CD8-positive, alpha-beta memory T cell (primary cell): Measurements from ENCODE around the gene PKHD1. TPM values are rescaled to one million over a fixed set of nuclear protein-coding genes. Genes with fewer than 3 reads are reported as not detected.
"Not testable (repeated sequence)": the region's sequence is repeated elsewhere in the genome, so short reads cannot be mapped to it uniquely, and the experiment has no call there.

Source experiments
- CTCF ChIA-PET: fragments of 350-600 bp; sonication (Branson Sonifier 250); formaldehyde crosslinking; loops from one replicate; lab custom pipeline; 2021; ENCODE audit warnings: antibody characterized with exemption; lab: Charles Lee
- POLR2A ChIA-PET: fragments of 350-600 bp; sonication (Branson Sonifier 250); formaldehyde crosslinking; loops from one replicate; lab custom pipeline; 2021; ENCODE audit warnings: antibody characterized with exemption; lab: Charles Lee
- DNase-seq, 5 donors: peaks; one replicate each; pipeline versions ENCODE4 v3.0.0 to v3.0.0-alpha.2; 2020 to 2022; ENCODE audit warnings: mixed read lengths in 1 of 5
- H3K27ac ChIP-seq: one replicate; pipeline ENCODE4 v1.7.0; 2013; ENCODE audit warnings: low read depth, mild to moderate bottlenecking, low read length, moderate library complexity
- H3K27me3 ChIP-seq: 2 replicates; pipeline ENCODE4 v1.7.0; 2013; ENCODE audit warnings: low read length, mild to moderate bottlenecking; ENCODE audit not compliant: insufficient read depth, poor library complexity, severe bottlenecking
- H3K36me3 ChIP-seq: 2 replicates; pipeline ENCODE4 v1.7.0; 2013; ENCODE audit warnings: mild to moderate bottlenecking, low read length, moderate library complexity; ENCODE audit not compliant: insufficient read depth
- H3K4me1 ChIP-seq: 2 replicates; pipeline ENCODE4 v1.7.0; 2013; ENCODE audit warnings: mild to moderate bottlenecking, low read length, moderate library complexity; ENCODE audit not compliant: insufficient read depth
- H3K4me3 ChIP-seq: 2 replicates; pipeline ENCODE4 v1.7.0; 2013; ENCODE audit warnings: mild to moderate bottlenecking, low read length
- H3K9me3 ChIP-seq: 2 replicates; pipeline ENCODE4 v1.7.0; 2013; ENCODE audit warnings: mild to moderate bottlenecking, low read length
- H3K27ac Mint-ChIP-seq, 8 donors: one replicate each; pipeline ENCODE4 v1.8.0; 2020 to 2021; ENCODE audit warnings: mixed read lengths in 8 of 8, mild to moderate bottlenecking in 6 of 8, inconsistent platforms in 3 of 8, moderate library complexity in 3 of 8
- H3K27me3 Mint-ChIP-seq, 2 donors: one replicate each; pipeline ENCODE4 v1.8.0; 2020 to 2021; ENCODE audit warnings: mixed read lengths in 2 of 2, mild to moderate bottlenecking in 1 of 2, moderate library complexity in 1 of 2
- H3K36me3 Mint-ChIP-seq, 3 donors: one replicate each; pipeline ENCODE4 v1.8.0; 2020 to 2021; ENCODE audit warnings: mixed read lengths in 3 of 3, inconsistent platforms in 1 of 3, mild to moderate bottlenecking in 1 of 3
- H3K4me1 Mint-ChIP-seq, 3 donors: one replicate each; pipeline ENCODE4 v1.8.0; 2020 to 2021; ENCODE audit warnings: mixed read lengths in 3 of 3, inconsistent platforms in 1 of 3, mild to moderate bottlenecking in 1 of 3
- H3K4me3 Mint-ChIP-seq, 7 donors: one replicate each; pipeline ENCODE4 v1.8.0; 2020 to 2021; ENCODE audit warnings: mixed read lengths in 7 of 7, mild to moderate bottlenecking in 6 of 7, moderate library complexity in 4 of 7, inconsistent platforms in 2 of 7
- H3K9me3 Mint-ChIP-seq, 5 donors: one replicate each; pipeline ENCODE4 v1.8.0; 2020 to 2022; ENCODE audit warnings: mixed read lengths in 5 of 5, mild to moderate bottlenecking in 3 of 5, moderate library complexity in 2 of 5, inconsistent platforms in 1 of 5
- polyA plus RNA-seq: library from polyadenylated mRNA; unstranded; fragments of 300-500 nt; fragmentation: Illumina TruSeq; gene quantifications from one replicate; pipeline ENCODE4 v1.2.3, GENCODE V29; 2021
- total RNA-seq, 2 experiments: library from RNA; stranded (reverse); gene quantifications; one replicate each; pipeline ENCODE4 v1.2.3, GENCODE V29; 2021

PKHD1 gene
- total and polyA plus RNA-seq, 3 experiments from 2014 or later: not detected

GRCh38 chr6:51939695-51940094 lies 147.7 kb downstream of the PKHD1 start:
- H3K36me3 Mint-ChIP-seq, H3K4me3 ChIP-seq, H3K9me3 Mint-ChIP-seq, H3K9me3 ChIP-seq, H3K27ac ChIP-seq, H3K4me1 Mint-ChIP-seq, DNase-seq, H3K27me3 Mint-ChIP-seq, H3K36me3 ChIP-seq, POLR2A ChIA-PET, H3K27me3 ChIP-seq, H3K4me1 ChIP-seq, CTCF ChIA-PET, H3K4me3 Mint-ChIP-seq: not testable (repeated sequence)
- H3K27ac Mint-ChIP-seq: peak overlapping the region in 1 of 8 donors; percentile 61

- Histone ChIP-seq H3K27ac (no peak overlapping the region), H3K36me3 (no peaks in the 10 kb centered on the region), H3K9me3 (no peaks in the 10 kb centered on the region), H3K4me1 (no peaks in the 10 kb centered on the region), H3K4me3 (no peak overlapping the region), H3K27me3 (no peaks in the 10 kb centered on the region)
- POLR2A ChIA-PET: no interaction called here
- H3K27me3 Mint-ChIP-seq: no peaks in the 10 kb centered on the region
- H3K4me1 Mint-ChIP-seq: no peaks in the 10 kb centered on the region
- no peak for DNase-seq
- CTCF ChIA-PET: no interaction called here
- H3K9me3 Mint-ChIP-seq: peaks cover 0 to 3% (median 0%) of the 10 kb centered on the region in 5 donors
- no peak overlapping the region for H3K4me3 Mint-ChIP-seq
- peaks cover 0 to 1% (median 0%) of the 10 kb centered on the region in 3 donors for H3K36me3 Mint-ChIP-seq
- no peak overlapping the region for H3K27ac Mint-ChIP-seq
Observed at GRCh38 chr6:51936531-51937290, 150.7 kb downstream of the PKHD1 start.

DNA sequence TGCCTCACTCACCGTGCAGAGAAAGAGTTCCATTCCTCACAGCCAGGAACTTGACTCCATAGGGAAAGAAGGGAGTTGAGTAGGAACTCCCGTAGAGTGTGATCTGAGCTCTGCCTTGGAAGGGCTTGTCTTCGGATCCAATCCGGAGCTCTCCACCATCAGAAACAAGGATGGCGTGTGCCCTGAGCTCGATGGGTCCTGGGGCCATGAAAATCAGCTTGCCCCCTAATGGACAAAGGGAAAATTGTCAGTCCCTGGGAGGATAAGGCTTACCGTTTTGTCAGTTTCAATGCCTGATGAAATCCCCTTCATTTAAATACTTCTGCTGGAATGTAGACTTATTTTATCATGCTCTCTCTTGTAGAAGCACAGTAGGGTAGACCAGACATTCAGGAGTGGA lies 153.3 kb downstream of the PKHD1 start:
- H3K4me1 Mint-ChIP-seq: no peaks in the 10 kb centered on the region
- DNase-seq: no peak
- H3K4me3 Mint-ChIP-seq: no peak overlapping the region

GRCh38 chr6:51932956-51933355 lies 154.5 kb downstream of the PKHD1 start:
- H3K27me3 ChIP-seq: no peaks in the 10 kb centered on the region
- H3K27ac ChIP-seq: no peak overlapping the region
- H3K27ac Mint-ChIP-seq: no peak overlapping the region
- no peaks in the 10 kb centered on the region for H3K9me3 ChIP-seq
- DNase-seq: no peak
- H3K9me3 Mint-ChIP-seq: peaks cover 0 to 2% (median 0%) of the 10 kb centered on the region in 5 donors
- no peaks in the 10 kb centered on the region for H3K4me1 ChIP-seq
- CTCF ChIA-PET: no interaction called here
- no peaks in the 10 kb centered on the region for H3K4me1 Mint-ChIP-seq
- no peaks in the 10 kb centered on the region for H3K36me3 ChIP-seq
- H3K4me3 Mint-ChIP-seq: no peak overlapping the region
- no peaks in the 10 kb centered on the region for H3K36me3 Mint-ChIP-seq
- no peaks in the 10 kb centered on the region for H3K27me3 Mint-ChIP-seq
- no peak overlapping the region for H3K4me3 ChIP-seq
- POLR2A ChIA-PET: no interaction called here

More for the DNA sequence above, 153.3 kb downstream of the PKHD1 start:
- CTCF ChIA-PET: no interaction called here
- Histone ChIP-seq H3K4me3 (no peak overlapping the region), H3K9me3 (no peaks in the 10 kb centered on the region), H3K36me3 (no peaks in the 10 kb centered on the region), H3K27ac (no peak overlapping the region), H3K27me3 (no peaks in the 10 kb centered on the region), H3K4me1 (no peaks in the 10 kb centered on the region)
- no peak overlapping the region for H3K27ac Mint-ChIP-seq
- H3K9me3 Mint-ChIP-seq: peaks cover 0 to 2% (median 0%) of the 10 kb centered on the region in 5 donors
- POLR2A ChIA-PET: no interaction called here
- H3K36me3 Mint-ChIP-seq: no peaks in the 10 kb centered on the region
- H3K27me3 Mint-ChIP-seq: no peaks in the 10 kb centered on the region

- Histone ChIP-seq H3K27ac (no peak overlapping the region), H3K4me1 (no peaks in the 10 kb centered on the region), H3K9me3 (no peaks in the 10 kb centered on the region), H3K4me3 (no peak overlapping the region), H3K27me3 (no peaks in the 10 kb centered on the region), H3K36me3 (no peaks in the 10 kb centered on the region)
- H3K27me3 Mint-ChIP-seq: peaks cover 0 to 4% of the 10 kb centered on the region in 2 donors
- no peaks in the 10 kb centered on the region for H3K36me3 Mint-ChIP-seq
- ChIA-PET CTCF (no interaction called here), POLR2A (no interaction called here)
- no peak overlapping the region for H3K27ac Mint-ChIP-seq
- no peak overlapping the region for H3K4me3 Mint-ChIP-seq
- DNase-seq: no peak
- peaks cover 0 to 4% (median 0%) of the 10 kb centered on the region in 5 donors for H3K9me3 Mint-ChIP-seq
- H3K4me1 Mint-ChIP-seq: no peaks in the 10 kb centered on the region
Observed at GRCh38 chr6:51930602-51931001, 156.8 kb downstream of the PKHD1 start.

DNA sequence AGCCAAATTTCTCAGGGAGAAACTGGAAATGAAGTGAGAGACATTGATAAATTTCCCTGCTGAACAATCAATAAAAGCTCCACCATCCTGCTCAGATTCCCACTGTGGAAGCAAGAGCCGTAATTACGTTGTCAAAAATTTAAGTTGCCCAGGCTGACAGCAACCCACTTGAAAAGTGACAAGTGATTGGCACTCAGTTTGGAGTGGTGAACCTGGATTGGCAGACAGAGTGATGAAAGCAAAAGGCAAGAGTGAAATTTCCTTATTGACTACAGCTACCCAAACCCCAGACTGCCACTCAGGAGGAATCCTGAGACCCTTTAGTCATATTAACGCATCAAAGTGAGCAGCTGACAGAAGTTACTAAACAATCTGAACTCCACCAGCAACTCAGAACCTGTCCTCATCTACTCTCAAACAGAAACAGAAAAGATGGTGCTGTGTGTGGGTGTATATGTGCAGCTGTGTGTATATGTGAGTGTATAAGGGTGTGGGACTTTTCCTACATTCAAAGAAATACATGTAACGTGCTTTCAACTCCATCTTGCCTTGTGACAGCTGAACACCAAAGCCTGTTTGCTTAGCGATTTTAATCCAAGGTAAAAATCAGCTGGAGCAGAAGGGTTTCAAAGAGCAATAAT lies 157.4 kb downstream of the PKHD1 start:
- Mint-ChIP-seq H3K36me3 (no peaks in the 10 kb centered on the region), H3K4me3 (no peak overlapping the region), H3K27me3 (peaks cover 0 to 5% of the 10 kb centered on the region in 2 donors), H3K27ac (no peak overlapping the region), H3K4me1 (no peaks in the 10 kb centered on the region), H3K9me3 (peaks cover 0 to 4% (median 2%) of the 10 kb centered on the region in 5 donors)
- no peak overlapping the region for H3K27ac ChIP-seq
- DNase-seq: no peak
- ChIA-PET CTCF (no interaction called here), POLR2A (no interaction called here)
- no peaks in the 10 kb centered on the region for H3K27me3 ChIP-seq
- H3K4me3 ChIP-seq: no peak overlapping the region
- no peaks in the 10 kb centered on the region for H3K4me1 ChIP-seq
- no peaks in the 10 kb centered on the region for H3K9me3 ChIP-seq
- H3K36me3 ChIP-seq: no peaks in the 10 kb centered on the region

GRCh38 chr6:51928320-51928719 lies 159.1 kb downstream of the PKHD1 start:
- Mint-ChIP-seq H3K9me3 (peaks cover 2 to 7% (median 4%) of the 10 kb centered on the region in 5 donors), H3K4me3 (no peak overlapping the region), H3K4me1 (no peaks in the 10 kb centered on the region), H3K36me3 (no peaks in the 10 kb centered on the region), H3K27ac (no peak overlapping the region), H3K27me3 (peaks cover 0 to 5% of the 10 kb centered on the region in 2 donors)
- DNase-seq: no peak
- no peak overlapping the region for H3K27ac ChIP-seq
- ChIA-PET CTCF (no interaction called here), POLR2A (no interaction called here)
- H3K4me3 ChIP-seq: no peak overlapping the region
- H3K36me3 ChIP-seq: no peaks in the 10 kb centered on the region
- H3K4me1 ChIP-seq: no peaks in the 10 kb centered on the region
- no peaks in the 10 kb centered on the region for H3K27me3 ChIP-seq
- no peaks in the 10 kb centered on the region for H3K9me3 ChIP-seq

GRCh38 chr6:51927450-51927849 lies 160.0 kb downstream of the PKHD1 start:
- Mint-ChIP-seq H3K9me3 (peaks cover 2 to 7% (median 5%) of the 10 kb centered on the region in 5 donors), H3K4me1 (no peaks in the 10 kb centered on the region), H3K27ac (no peak overlapping the region), H3K27me3 (peaks cover 0 to 5% of the 10 kb centered on the region in 2 donors), H3K4me3 (no peak overlapping the region), H3K36me3 (no peaks in the 10 kb centered on the region)
- H3K9me3 ChIP-seq: no peaks in the 10 kb centered on the region
- ChIA-PET CTCF (no interaction called here), POLR2A (no interaction called here)
- no peak for DNase-seq
- no peak overlapping the region for H3K27ac ChIP-seq
- H3K36me3 ChIP-seq: no peaks in the 10 kb centered on the region
- no peak overlapping the region for H3K4me3 ChIP-seq
- no peaks in the 10 kb centered on the region for H3K4me1 ChIP-seq
- H3K27me3 ChIP-seq: no peaks in the 10 kb centered on the region
